CD4-positive, alpha-beta T cell (primary cell): Measurements from ENCODE around the gene HMGN3. TPM values are rescaled to one million over a fixed set of nuclear protein-coding genes. Genes with fewer than 3 reads are reported as not detected.

Source experiments
- ATAC-seq: fragments of 200-7000 bp; cut with Tn5 transposase; one replicate; pipeline ENCODE4 v1.10.0; 2022; ENCODE audit warnings: mild to moderate bottlenecking; ENCODE audit not compliant: poor library complexity
- CTCF ChIA-PET: fragments of 350-600 bp; sonication (Branson Sonifier 250); formaldehyde crosslinking; loops from one replicate; lab custom pipeline; 2021; ENCODE audit warnings: antibody characterized with exemption, inconsistent platforms; lab: Charles Lee
- POLR2A ChIA-PET: fragments of 350-600 bp; sonication (Branson Sonifier 250); formaldehyde crosslinking; loops from one replicate; lab custom pipeline; 2021; ENCODE audit warnings: antibody characterized with exemption, inconsistent platforms; lab: Charles Lee
- DNase-seq, 14 experiments: peaks; one replicate each; pipeline ENCODE4 v3.0.0-alpha.2; 2013 to 2020; ENCODE audit warnings: mixed read lengths in 2 of 14
- H3K27ac ChIP-seq, 2 donors: one replicate each; pipeline versions ENCODE4 v1.5.1 to v1.7.0; 2013; ENCODE audit warnings: low read length in 2 of 2, low read depth in 1 of 2, mild to moderate bottlenecking in 1 of 2
- H3K27me3 ChIP-seq, 2 experiments: 1 replicate in 1 of 2; 2 replicates in 1 of 2; pipeline versions ENCODE4 v1.6.1 to v1.7.0; 2013; ENCODE audit warnings: low read length in 2 of 2, control low read depth in 1 of 2, mild to moderate bottlenecking in 1 of 2, moderate library complexity in 1 of 2; ENCODE audit not compliant: insufficient read depth in 2 of 2, control insufficient read depth in 1 of 2
- H3K36me3 ChIP-seq: one replicate; pipeline ENCODE4 v1.6.1; 2013; ENCODE audit warnings: low read length, control low read depth; ENCODE audit not compliant: insufficient read depth
- H3K4me1 ChIP-seq: one replicate; pipeline ENCODE4 v1.6.1; 2013; ENCODE audit warnings: low read length, control low read depth; ENCODE audit not compliant: insufficient read depth
- H3K4me3 ChIP-seq: one replicate; pipeline ENCODE4 v1.5.1; 2013; ENCODE audit warnings: mild to moderate bottlenecking, low read length, moderate library complexity
- H3K9me3 ChIP-seq, 2 experiments: 1 replicate in 1 of 2; 2 replicates in 1 of 2; pipeline versions ENCODE4 v1.6.1 to v1.7.0; 2013; ENCODE audit warnings: low read length in 2 of 2, mild to moderate bottlenecking in 2 of 2, control low read depth in 1 of 2, moderate library complexity in 1 of 2; ENCODE audit not compliant: control insufficient read depth in 1 of 2, insufficient read depth in 1 of 2
- H3K27ac Mint-ChIP-seq: one replicate; pipeline ENCODE4 v1.8.0; 2020; ENCODE audit warnings: mixed read lengths
- H3K27me3 Mint-ChIP-seq: one replicate; pipeline ENCODE4 v1.8.0; 2021; ENCODE audit warnings: mixed read lengths
- H3K36me3 Mint-ChIP-seq: one replicate; pipeline ENCODE4 v1.8.0; 2021; ENCODE audit warnings: low read depth, mixed read lengths
- H3K4me1 Mint-ChIP-seq: one replicate; pipeline ENCODE4 v1.8.0; 2021; ENCODE audit warnings: low read depth, mixed read lengths
- H3K4me3 Mint-ChIP-seq: one replicate; pipeline ENCODE4 v1.8.0; 2020; ENCODE audit warnings: mild to moderate bottlenecking, mixed read lengths
- H3K9me3 Mint-ChIP-seq: one replicate; pipeline ENCODE4 v1.8.0; 2020; ENCODE audit warnings: mixed read lengths
- CTCF ChIP-seq: fragments of 200-600 bp; IDR thresholded peaks from one replicate; pipeline ENCODE4 v1.8.0; 2022; ENCODE audit warnings: antibody characterized with exemption, mild to moderate bottlenecking
- intact Hi-C, 2 experiments: fragments of 100-400 bp; cut with DNase I in 1 of 2; cut with micrococcal nuclease in 1 of 2; formaldehyde crosslinking; loops; one replicate each; pipeline versions ENCODE4 v1.15.1 to v1.9.0; 2023 to 2025; cut with DNase I, micrococcal nuclease
- total RNA-seq, 174 experiments: library from RNA in 2 of 174; stranded (reverse) in 2 of 174; gene quantifications; one replicate each; pipeline ENCODE4 v1.2.3 and lab custom pipeline; 2021 to 2026

The HMGN3 gene
- total RNA-seq, 2 experiments from 2014 or later, result 26.8 to 28.2 TPM

- H3K4me1 Mint-ChIP-seq, result no peaks in the 10 kb centered on the region
- no peak overlapping the region for H3K4me3 Mint-ChIP-seq
- H3K27me3 Mint-ChIP-seq, result no peaks in the 10 kb centered on the region
- H3K36me3 Mint-ChIP-seq, result no peaks in the 10 kb centered on the region
- ChIA-PET CTCF (no interaction called here), POLR2A (no interaction called here)
- H3K27ac Mint-ChIP-seq, result no peak overlapping the region
- Histone ChIP-seq H3K27ac (no peak overlapping the region), H3K36me3 (no peaks in the 10 kb centered on the region), H3K4me3 (no peak overlapping the region), H3K27me3 (no peaks in the 10 kb centered on the region), H3K9me3 (no peaks in the 10 kb centered on the region), H3K4me1 (no peaks in the 10 kb centered on the region)
- TF ChIP-seq CTCF, result no peak
- intact Hi-C loops, result no loop called here
- no peaks in the 10 kb centered on the region for H3K9me3 Mint-ChIP-seq
- DNase-seq, result no peak
- ATAC-seq, result no peak
These were observed 49.8 kb downstream of the HMGN3 start for GRCh38 chr6:79184641-79185040.

- no peaks in the 10 kb centered on the region for H3K27me3 ChIP-seq
- Mint-ChIP-seq H3K27ac (no peak overlapping the region), H3K9me3 (no peaks in the 10 kb centered on the region), H3K27me3 (no peaks in the 10 kb centered on the region), H3K4me1 (no peaks in the 10 kb centered on the region), H3K4me3 (no peak overlapping the region), H3K36me3 (no peaks in the 10 kb centered on the region)
- no peak for TF ChIP-seq CTCF
- ChIA-PET POLR2A (no interaction called here), CTCF (no interaction called here)
- H3K27ac ChIP-seq, result no peak overlapping the region
- H3K4me1 ChIP-seq, result no peaks in the 10 kb centered on the region
- no peaks in the 10 kb centered on the region for H3K9me3 ChIP-seq
- no peak overlapping the region for H3K4me3 ChIP-seq
- intact Hi-C loops, result no loop called here
- no peak for ATAC-seq
- H3K36me3 ChIP-seq, result no peaks in the 10 kb centered on the region
- DNase-seq, result no peak
These were observed 50.4 kb downstream of the HMGN3 start for GRCh38 chr6:79184086-79184485.

GRCh38 chr6:79180052-79180451, 54.4 kb downstream of the HMGN3 start:
- Mint-ChIP-seq H3K27me3 (peaks cover 4% of the 10 kb centered on the region), H3K9me3 (peaks cover 8% of the 10 kb centered on the region), H3K4me1 (no peaks in the 10 kb centered on the region), H3K4me3 (no peak overlapping the region), H3K36me3 (no peaks in the 10 kb centered on the region), H3K27ac (no peak overlapping the region)
- intact Hi-C loops, result no loop called here
- DNase-seq (no peak), ATAC-seq (no peak)
- Histone ChIP-seq H3K9me3 (no peaks in the 10 kb centered on the region), H3K4me1 (no peaks in the 10 kb centered on the region), H3K4me3 (no peak overlapping the region), H3K27me3 (no peaks in the 10 kb centered on the region), H3K27ac (no peak overlapping the region), H3K36me3 (no peaks in the 10 kb centered on the region)
- CTCF ChIA-PET, result no interaction called here
- no peak for TF ChIP-seq CTCF
- POLR2A ChIA-PET, result no interaction called here
